Hepatocyte (in vitro differentiated cells): ENCODE data around the gene BAIAP3. TPM values are rescaled to one million over a fixed set of nuclear protein-coding genes. Genes with fewer than 3 reads are reported as not detected.

Experiments used
- DNase-seq: peaks from one replicate; pipeline ENCODE4 v3.0.0-alpha.2; 2016; ENCODE audit warnings: low spot score
- H2AFZ ChIP-seq: fragments of 200-600 bp; sonication (generic); 2 replicates; pipeline ENCODE4 v1.6.0; 2016; ENCODE audit warnings: antibody characterized with exemption, mild to moderate bottlenecking
- H3K27ac ChIP-seq: fragments of 200-600 bp; sonication (generic); 2 replicates; pipeline ENCODE4 v1.5.1; 2016; ENCODE audit warnings: mild to moderate bottlenecking
- H3K27me3 ChIP-seq: fragments of 200-600 bp; sonication (generic); 2 replicates; pipeline ENCODE4 v1.6.1; 2016
- H3K36me3 ChIP-seq: fragments of 200-600 bp; sonication (generic); replicated peaks from 2 replicates; pipeline ENCODE4 v1.5.1; 2016; ENCODE audit warnings: low read depth; ENCODE audit not compliant: insufficient read depth
- H3K4me1 ChIP-seq: fragments of 200-600 bp; sonication (generic); 2 replicates; pipeline ENCODE4 v1.5.1; 2016; ENCODE audit warnings: mild to moderate bottlenecking, moderate library complexity; ENCODE audit not compliant: insufficient read depth
- H3K4me2 ChIP-seq: fragments of 200-600 bp; sonication (generic); 2 replicates; pipeline ENCODE4 v1.6.0; 2016
- H3K4me3 ChIP-seq: fragments of 200-600 bp; sonication (generic); 2 replicates; pipeline ENCODE4 v1.5.1; 2016; ENCODE audit warnings: mild to moderate bottlenecking
- H3K79me2 ChIP-seq: fragments of 200-600 bp; sonication (generic); 2 replicates; pipeline ENCODE4 v1.6.0; 2017; ENCODE audit warnings: mild to moderate bottlenecking
- H3K9me2 ChIP-seq: fragments of 200-600 bp; sonication (generic); replicated peaks from 2 replicates; pipeline ENCODE4 v1.6.0; 2017; ENCODE audit warnings: mild to moderate bottlenecking; ENCODE audit not compliant: insufficient read depth
- H3K9me3 ChIP-seq: fragments of 200-600 bp; sonication (generic); 2 replicates; pipeline ENCODE4 v1.5.1; 2016; ENCODE audit warnings: low read depth, mild to moderate bottlenecking
- H4K20me1 ChIP-seq: fragments of 200-600 bp; sonication (generic); 2 replicates; pipeline ENCODE4 v1.6.0; 2016; ENCODE audit warnings: mild to moderate bottlenecking; ENCODE audit not compliant: insufficient read depth, poor library complexity, severe bottlenecking
- CTCF ChIP-seq: fragments of 200-600 bp; sonication (generic); IDR thresholded peaks from 2 replicates; pipeline ENCODE4 v1.5.1; 2016; ENCODE audit warnings: antibody characterized with exemption, mild to moderate bottlenecking; ENCODE audit not compliant: poor library complexity
- EZH2 ChIP-seq: fragments of 200-600 bp; sonication (generic); IDR thresholded peaks from 2 replicates; pipeline ENCODE4 v1.6.1; 2016; ENCODE audit warnings: antibody characterized with exemption, mild to moderate bottlenecking, borderline replicate concordance
- EZH2phosphoT487 ChIP-seq: fragments of 200-600 bp; sonication (generic); IDR thresholded peaks from one replicate; pipeline ENCODE4 v1.6.1; 2018; ENCODE audit warnings: antibody characterized with exemption, mild to moderate bottlenecking, low read depth, moderate library complexity; ENCODE audit not compliant: unreplicated experiment, severe bottlenecking
- WGBS: methylation state at CpG from one replicate; pipeline ENCODE4 v1.1.6; 2016; ENCODE audit warnings: low lambda C conversion rate; ENCODE audit errors: missing lambda C conversion rate; 5-methylcytosine and 5-hydroxymethylcytosine counted together
- polyA plus RNA-seq: library from polyadenylated mRNA; unstranded; fragments of >200 nt; fragmentation: Nextera tagmentation; extraction: Ambion mirVana; gene quantifications from 2 replicates; pipeline ENCODE4 v1.2.1, GENCODE V29; 2016
- total RNA-seq: library from RNA; depleted of rRNA; stranded (reverse); fragments of >200 nt; gene quantifications from 2 replicates; pipeline ENCODE4 v1.2.3, GENCODE V29; 2014

Gene BAIAP3
- total and polyA plus RNA-seq, 2 experiments from 2014 or later = 2.4 to 3.0 TPM

- Histone ChIP-seq H3K9me2 (no peaks in the 10 kb centered on the region), H3K4me2 (peak overlapping the region; percentile 98), H3K4me3 (peak overlapping the region; percentile 73), H4K20me1 (peaks cover 71% of the 10 kb centered on the region), H3K36me3 (no peaks in the 10 kb centered on the region), H2AFZ (no peak overlapping the region), H3K9me3 (no peaks in the 10 kb centered on the region), H3K4me1 (peaks cover 15% of the 10 kb centered on the region), H3K79me2 (peaks cover 70% of the 10 kb centered on the region), H3K27me3 (no peaks in the 10 kb centered on the region), H3K27ac (peak overlapping the region; percentile 51)
- TF ChIP-seq EZH2phosphoT487 (no peak), CTCF (no peak), EZH2 (no peak)
- WGBS = 72% methylated on average over 34 of the region's 35 CpGs
- DNase-seq = peak; percentile 61
These were observed 21.5 kb upstream of the BAIAP3 start for GRCh38 chr16:1311738-1312466.

- peak overlapping the region; percentile 51 for H3K27ac ChIP-seq
- TF ChIP-seq CTCF (no peak), EZH2phosphoT487 (no peak), EZH2 (no peak)
- no peak for DNase-seq
These were observed 21.0 kb upstream of the BAIAP3 start for GRCh38 chr16:1312467-1312816.

GRCh38 chr16:1312903-1313302, 20.5 kb upstream of the BAIAP3 start:
- Histone ChIP-seq H3K4me2 (peak overlapping the region; percentile 98), H3K27ac (no peak overlapping the region), H2AFZ (no peak overlapping the region), H3K79me2 (peaks cover 77% of the 10 kb centered on the region), H3K36me3 (no peaks in the 10 kb centered on the region), H3K9me3 (no peaks in the 10 kb centered on the region), H3K4me3 (no peak overlapping the region), H4K20me1 (peaks cover 72% of the 10 kb centered on the region), H3K9me2 (no peaks in the 10 kb centered on the region), H3K27me3 (no peaks in the 10 kb centered on the region), H3K4me1 (peaks cover 15% of the 10 kb centered on the region)
- WGBS = 94% methylated on average over 15 of the region's 15 CpGs
- DNase-seq = no peak
- TF ChIP-seq EZH2phosphoT487 = no peak
- TF ChIP-seq EZH2 = no peak
- no peak for TF ChIP-seq CTCF

More at GRCh38 chr16:1312467-1312816, 21.0 kb upstream of the BAIAP3 start:
- Histone ChIP-seq H3K4me2 (peak overlapping the region; percentile 98), H3K27me3 (no peaks in the 10 kb centered on the region), H3K9me2 (no peaks in the 10 kb centered on the region), H4K20me1 (peaks cover 72% of the 10 kb centered on the region), H3K4me1 (peaks cover 15% of the 10 kb centered on the region), H3K9me3 (no peaks in the 10 kb centered on the region), H3K36me3 (no peaks in the 10 kb centered on the region), H3K4me3 (no peak overlapping the region), H3K79me2 (peaks cover 74% of the 10 kb centered on the region), H2AFZ (no peak overlapping the region)
- WGBS = 93% methylated on average over 16 of the region's 16 CpGs
